Measurements from ENCODE around the gene KCNG3. TPM values are rescaled to one million over a fixed set of nuclear protein-coding genes. Genes with fewer than 3 reads are reported as not detected.

Gene KCNG3
- total and polyA plus RNA-seq, 2 of the 13 experiments (the other 11 are each of a cell fraction or from before 2014, with no cell fraction given): 2.8 to 4.8 TPM

DNA sequence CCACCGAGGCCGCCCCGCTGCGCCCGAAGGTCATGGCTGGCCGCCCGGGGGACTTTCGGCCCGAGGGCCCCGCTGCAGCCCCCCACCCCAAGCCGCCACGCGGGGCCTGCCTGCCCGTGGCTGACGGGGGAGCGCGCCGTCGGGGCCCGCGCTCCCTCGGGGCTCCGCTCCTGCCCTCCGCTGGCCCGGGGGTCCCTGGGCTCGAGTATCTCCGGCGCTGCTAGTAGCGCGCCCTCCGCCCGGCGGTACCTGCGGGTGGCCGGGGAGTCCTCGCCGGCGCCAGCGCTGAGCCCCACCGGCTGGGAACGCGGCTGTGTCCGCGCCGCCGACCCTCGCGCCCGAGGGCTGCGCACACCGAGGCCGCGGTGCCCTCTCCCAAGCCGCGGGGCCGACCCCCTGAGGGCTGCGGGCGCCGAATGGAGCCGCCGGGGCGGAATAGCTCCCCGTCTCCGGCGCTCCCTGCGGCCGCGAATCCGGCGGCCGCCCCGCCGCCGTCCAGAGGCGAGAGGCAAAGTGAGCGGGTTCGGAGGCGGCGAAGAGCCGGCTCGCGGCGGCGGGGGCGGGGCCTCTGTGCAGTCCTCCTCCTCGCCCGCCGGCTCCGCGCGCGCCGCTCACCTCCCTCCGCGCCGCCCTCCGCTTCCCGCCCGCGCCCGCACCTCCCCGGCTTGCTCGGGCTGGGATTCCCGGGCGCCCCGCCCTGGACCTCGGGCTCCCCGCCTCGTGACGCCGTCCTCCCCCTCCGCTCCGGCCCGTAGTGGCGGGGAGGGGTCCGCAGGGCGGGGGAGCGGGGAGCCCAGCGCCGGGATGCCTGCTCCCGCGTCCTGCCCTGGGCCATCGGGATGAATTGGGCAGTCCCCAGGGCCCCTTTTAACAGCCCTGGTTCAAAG lies at the start of gene KCNG3 (continued):
- TF ChIP-seq, protein P1, sequence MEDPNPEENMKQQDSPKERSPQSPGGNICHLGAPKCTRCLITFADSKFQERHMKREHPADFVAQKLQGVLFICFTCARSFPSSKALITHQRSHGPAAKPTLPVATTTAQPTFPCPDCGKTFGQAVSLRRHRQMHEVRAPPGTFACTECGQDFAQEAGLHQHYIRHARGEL (CRISPR knock-in tag; IDR thresholded peaks at IDR 0.05): 0 out of 2 replicates have a peak, but pooled peaks have one; percentile 49
- TF ChIP-seq, protein P2, sequence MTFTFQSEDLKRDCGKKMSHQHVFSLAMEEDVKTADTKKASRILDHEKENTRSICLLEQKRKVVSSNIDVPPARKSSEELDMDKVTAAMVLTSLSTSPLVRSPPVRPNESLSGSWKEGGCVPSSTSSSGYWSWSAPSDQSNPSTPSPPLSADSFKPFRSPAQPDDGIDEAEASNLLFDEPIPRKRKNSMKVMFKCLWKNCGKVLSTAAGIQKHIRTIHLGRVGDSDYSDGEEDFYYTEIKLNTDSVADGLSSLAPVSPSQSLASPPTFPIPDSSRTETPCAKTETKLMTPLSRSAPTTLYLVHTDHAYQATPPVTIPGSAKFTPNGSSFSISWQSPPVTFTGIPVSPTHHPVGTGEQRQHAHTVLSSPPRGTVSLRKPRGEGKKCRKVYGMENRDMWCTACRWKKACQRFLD (CRISPR knock-in tag; IDR thresholded peaks at IDR 0.05; ENCODE audit: borderline replicate concordance): 0 out of 2 replicates have a peak, but pooled peaks have one; percentile 0
- TF ChIP-seq ZNF572 (CRISPR knock-in tag; IDR thresholded peaks at IDR 0.05): 0 out of 2 replicates have a peak, but pooled peaks have one; percentile 15
- 0 out of 2 replicates have a peak, but pooled peaks have one; percentile 19 for TF ChIP-seq ZKSCAN8 (CRISPR knock-in tag; IDR thresholded peaks at IDR 0.05; ENCODE audit: borderline replicate concordance)
- 0 out of 2 replicates have a peak, but pooled peaks have one; percentile 80 for TF ChIP-seq ZNF101 (CRISPR knock-in tag; IDR thresholded peaks at IDR 0.05; ENCODE audit: borderline replicate concordance, low read depth)
- peak; percentile 15; the same call in 1 of the 2 replicates for TF ChIP-seq TMF1 (CRISPR knock-in tag; IDR thresholded peaks at IDR 0.05; ENCODE audit: low read depth)
- TF ChIP-seq, protein P3, sequence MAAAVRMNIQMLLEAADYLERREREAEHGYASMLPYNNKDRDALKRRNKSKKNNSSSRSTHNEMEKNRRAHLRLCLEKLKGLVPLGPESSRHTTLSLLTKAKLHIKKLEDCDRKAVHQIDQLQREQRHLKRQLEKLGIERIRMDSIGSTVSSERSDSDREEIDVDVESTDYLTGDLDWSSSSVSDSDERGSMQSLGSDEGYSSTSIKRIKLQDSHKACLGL (CRISPR knock-in tag; IDR thresholded peaks at IDR 0.05): peak; percentile 36; the same call in 1 of the 2 replicates
- TF ChIP-seq PHB2 (IDR thresholded peaks at IDR 0.05; ENCODE audit: partially characterized antibody): no peak
- 0 out of 2 replicates have a peak, but pooled peaks have one; percentile 5 for TF ChIP-seq ZNF547 (CRISPR knock-in tag; IDR thresholded peaks at IDR 0.05)
- TF ChIP-seq BORCS8-MEF2B (CRISPR knock-in tag; IDR thresholded peaks at IDR 0.05): peak; percentile 17
- peak; percentile 69 for TF ChIP-seq KLF12 (CRISPR knock-in tag; IDR thresholded peaks at IDR 0.05; ENCODE audit: borderline replicate concordance)
- peak; percentile 26; the same call in 1 of the 2 replicates for TF ChIP-seq MAZ (IDR thresholded peaks at IDR 0.05; ENCODE audit: borderline replicate concordance, low read depth, low read length)
- TF ChIP-seq MAZ (CRISPR knock-in tag; IDR thresholded peaks at IDR 0.05; ENCODE audit: low read depth): peak; percentile 83
- TF ChIP-seq, protein P4, sequence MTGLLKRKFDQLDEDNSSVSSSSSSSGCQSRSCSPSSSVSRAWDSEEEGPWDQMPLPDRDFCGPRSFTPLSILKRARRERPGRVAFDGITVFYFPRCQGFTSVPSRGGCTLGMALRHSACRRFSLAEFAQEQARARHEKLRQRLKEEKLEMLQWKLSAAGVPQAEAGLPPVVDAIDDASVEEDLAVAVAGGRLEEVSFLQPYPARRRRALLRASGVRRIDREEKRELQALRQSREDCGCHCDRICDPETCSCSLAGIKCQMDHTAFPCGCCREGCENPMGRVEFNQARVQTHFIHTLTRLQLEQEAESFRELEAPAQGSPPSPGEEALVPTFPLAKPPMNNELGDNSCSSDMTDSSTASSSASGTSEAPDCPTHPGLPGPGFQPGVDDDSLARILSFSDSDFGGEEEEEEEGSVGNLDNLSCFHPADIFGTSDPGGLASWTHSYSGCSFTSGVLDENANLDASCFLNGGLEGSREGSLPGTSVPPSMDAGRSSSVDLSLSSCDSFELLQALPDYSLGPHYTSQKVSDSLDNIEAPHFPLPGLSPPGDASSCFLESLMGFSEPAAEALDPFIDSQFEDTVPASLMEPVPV (CRISPR knock-in tag; IDR thresholded peaks at IDR 0.05): no peak
- peak; percentile 78 for TF ChIP-seq SAP130 (CRISPR knock-in tag; IDR thresholded peaks at IDR 0.05; ENCODE audit: low read depth)
- no peak for TF ChIP-seq KMT2A (CRISPR knock-in tag; IDR thresholded peaks at IDR 0.05)
- TF ChIP-seq ZNF546 (CRISPR knock-in tag; conservative IDR thresholded peaks at IDR 0.05): no peak
- TF ChIP-seq, protein P5, sequence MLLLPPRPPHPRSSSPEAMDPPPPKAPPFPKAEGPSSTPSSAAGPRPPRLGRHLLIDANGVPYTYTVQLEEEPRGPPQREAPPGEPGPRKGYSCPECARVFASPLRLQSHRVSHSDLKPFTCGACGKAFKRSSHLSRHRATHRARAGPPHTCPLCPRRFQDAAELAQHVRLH (CRISPR knock-in tag; IDR thresholded peaks at IDR 0.05; ENCODE audit: borderline replicate concordance, low read depth): 0 out of 2 replicates have a peak, but pooled peaks have one; percentile 33
- TF ChIP-seq HNF4A (CRISPR knock-in tag; IDR thresholded peaks at IDR 0.05): 0 out of 2 replicates have a peak, but pooled peaks have one; percentile 6
- TF ChIP-seq, protein P6, sequence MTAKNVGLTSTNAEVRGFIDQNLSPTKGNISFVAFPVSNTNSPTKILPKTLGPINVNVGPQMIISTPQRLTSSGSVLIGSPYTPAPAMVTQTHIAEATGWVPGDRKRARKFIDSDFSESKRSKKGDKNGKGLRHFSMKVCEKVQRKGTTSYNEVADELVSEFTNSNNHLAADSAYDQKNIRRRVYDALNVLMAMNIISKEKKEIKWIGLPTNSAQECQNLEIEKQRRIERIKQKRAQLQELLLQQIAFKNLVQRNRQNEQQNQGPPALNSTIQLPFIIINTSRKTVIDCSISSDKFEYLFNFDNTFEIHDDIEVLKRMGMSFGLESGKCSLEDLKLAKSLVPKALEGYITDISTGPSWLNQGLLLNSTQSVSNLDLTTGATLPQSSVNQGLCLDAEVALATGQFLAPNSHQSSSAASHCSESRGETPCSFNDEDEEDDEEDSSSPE (CRISPR knock-in tag; IDR thresholded peaks at IDR 0.05): peak; percentile 84
- TF ChIP-seq SALL1 (CRISPR knock-in tag; IDR thresholded peaks at IDR 0.05): peak; percentile 58
- TF ChIP-seq ZNF746 (CRISPR knock-in tag; IDR thresholded peaks at IDR 0.05): peak; percentile 77; the same call in 1 of the 2 replicates
